Kidney (tissue), 14 donors: ENCODE results near the gene PLPPR5. TPM values are rescaled to one million over a fixed set of nuclear protein-coding genes. Genes with fewer than 3 reads are reported as not detected.

Source experiments
- DNase-seq, 5 donors: peaks; one replicate each; pipeline ENCODE4 v3.0.0-alpha.2; 2013 to 2020
- FAIRE-seq: peaks from 2 replicates; lab custom pipeline; 2012; peaks lifted over from hg19 to GRCh38; lab: Jason Lieb, UNC
- H3K27ac ChIP-seq, 2 donors: one replicate each; pipeline ENCODE4 v1.7.0; 2013; ENCODE audit warnings: low read depth in 2 of 2, low read length in 2 of 2, inconsistent platforms in 1 of 2
- H3K27me3 ChIP-seq: one replicate; pipeline ENCODE4 v1.7.1; 2013; ENCODE audit warnings: low read length, inconsistent platforms; ENCODE audit not compliant: control insufficient read depth, insufficient read depth
- H3K36me3 ChIP-seq, 3 donors: one replicate each; pipeline versions ENCODE4 v1.7.0 to v1.7.1; 2013; ENCODE audit warnings: low read length in 3 of 3, control low read depth in 1 of 3, inconsistent platforms in 1 of 3; ENCODE audit not compliant: insufficient read depth in 3 of 3, control insufficient read depth in 2 of 3
- H3K4me1 ChIP-seq, 3 donors: one replicate each; pipeline versions ENCODE4 v1.7.0 to v1.7.1; 2013; ENCODE audit warnings: low read length in 3 of 3, inconsistent platforms in 1 of 3, low read depth in 1 of 3; ENCODE audit not compliant: control insufficient read depth in 2 of 3, insufficient read depth in 2 of 3
- H3K4me3 ChIP-seq, 3 donors: one replicate each; pipeline versions ENCODE4 v1.7.0 to v1.8.1; 2013; ENCODE audit warnings: low read length in 3 of 3, control low read depth in 1 of 3, inconsistent platforms in 1 of 3
- H3K9ac ChIP-seq, 3 donors: one replicate each; pipeline versions ENCODE4 v1.7.0 to v1.7.1; 2013; ENCODE audit warnings: low read length in 3 of 3, control low read depth in 1 of 3, inconsistent platforms in 1 of 3
- H3K9me3 ChIP-seq, 3 donors: one replicate each; pipeline versions ENCODE4 v1.7.0 to v1.7.1; 2013; ENCODE audit warnings: low read length in 3 of 3, control low read depth in 1 of 3, inconsistent platforms in 1 of 3; ENCODE audit not compliant: control insufficient read depth in 2 of 3, insufficient read depth in 1 of 3
- CTCF ChIP-seq: IDR thresholded peaks from 3 replicates; pipeline ENCODE4 v1.5.1; 2012; ENCODE audit warnings: mild to moderate bottlenecking, moderate library complexity, borderline replicate concordance; ENCODE audit not compliant: insufficient read depth; ENCODE audit errors: extremely low read depth
- intact Hi-C: fragments of 100-400 bp; cut with DNase I; formaldehyde crosslinking; loops from one replicate; pipeline ENCODE4 v1.11.1; 2022
- polyA plus RNA-seq: library from polyadenylated mRNA; stranded (reverse); fragments of 350-450 nt; fragmentation: Illumina TruSeq; extraction: RNeasy Lipid Tissue Mini Kit (QIAGEN cat#74804); gene quantifications from one replicate; pipeline ENCODE4 v1.2.3, GENCODE V29; 2014; ENCODE audit warnings: low read depth, low replicate concordance; ENCODE audit not compliant: insufficient read depth
- total RNA-seq: library from RNA; stranded (reverse); fragmentation: NEBNext Ultra II Directional; extraction: Animal tissue kit (Norgen Biotek cat#: 25700); gene quantifications from one replicate; pipeline ENCODE4 v1.2.1, GENCODE V29; 2021
- donor health status: control.
- donor health status: control.
- donor health status: control.
- donor health status: control.
- donor health status: control.
- donor health status: DM: yes; HTN: yes; CAD: no.
- donor health status: Normal renal cell carcinoma (clear cell type).

Gene PLPPR5
- total and polyA plus RNA-seq, 2 donors from 2014 or later = 0.09 TPM; not detected in 1

GRCh38 chr1:98979463-98979862, 25.2 kb downstream of the PLPPR5 start:
- Histone ChIP-seq H3K9ac (no peak overlapping the region), H3K4me3 (no peak overlapping the region), H3K27ac (no peak overlapping the region), H3K36me3 (no peaks in the 10 kb centered on the region), H3K4me1 (no peaks in the 10 kb centered on the region), H3K9me3 (no peaks in the 10 kb centered on the region), H3K27me3 (no peaks in the 10 kb centered on the region)
- no peak for DNase-seq
- intact Hi-C loops = no loop called here
- TF ChIP-seq CTCF = no peak
- FAIRE-seq = no peak

- H3K9ac ChIP-seq = no peak overlapping the region
- no peaks in the 10 kb centered on the region for H3K4me1 ChIP-seq
- DNase-seq (no peak), FAIRE-seq (no peak)
- no peaks in the 10 kb centered on the region for H3K9me3 ChIP-seq
- no peaks in the 10 kb centered on the region for H3K36me3 ChIP-seq
- TF ChIP-seq CTCF = no peak
- intact Hi-C loops = no loop called here
- H3K27ac ChIP-seq = no peak overlapping the region
- no peaks in the 10 kb centered on the region for H3K27me3 ChIP-seq
- no peak overlapping the region for H3K4me3 ChIP-seq
Measured at GRCh38 chr1:98975810-98976209, 28.9 kb downstream of the PLPPR5 start.

GRCh38 chr1:98975113-98975512, 29.5 kb downstream of the PLPPR5 start:
- TF ChIP-seq CTCF = no peak
- H3K36me3 ChIP-seq = no peaks in the 10 kb centered on the region
- no peaks in the 10 kb centered on the region for H3K27me3 ChIP-seq
- H3K9ac ChIP-seq = no peak overlapping the region
- DNase-seq = no peak
- no peak overlapping the region for H3K27ac ChIP-seq
- no peak for FAIRE-seq
- no peak overlapping the region for H3K4me3 ChIP-seq
- intact Hi-C loops = no loop called here
- no peaks in the 10 kb centered on the region for H3K4me1 ChIP-seq
- no peaks in the 10 kb centered on the region for H3K9me3 ChIP-seq
